Activated CD4-positive, CD25-positive, alpha-beta regulatory T cell (primary cell): ENCODE data around the gene UNC119.

Source experiments
- DNase-seq, 4 experiments: peaks; one replicate each; lab custom pipeline; 2025; lab: John Stamatoyannopoulos, UW

UNC119 gene

GRCh38 chr17:28544402-28545140 lies 7.9 kb downstream of the UNC119 start:
- no peak for DNase-seq

- no peak for DNase-seq
Measured at GRCh38 chr17:28541439-28541838, 11.0 kb downstream of the UNC119 start.

- no peak for DNase-seq
Measured at GRCh38 chr17:28540231-28540630, 12.2 kb downstream of the UNC119 start.

GRCh38 chr17:28538296-28538895 lies 14.0 kb downstream of the UNC119 start:
- DNase-seq = no peak

GRCh38 chr17:28537219-28537610 lies 15.2 kb downstream of the UNC119 start:
- DNase-seq = no peak

- no peak for DNase-seq
Measured at GRCh38 chr17:28536532-28537218, 15.7 kb downstream of the UNC119 start.

GRCh38 chr17:28534740-28535375 lies 17.6 kb downstream of the UNC119 start:
- no peak for DNase-seq

GRCh38 chr17:28533091-28533807 lies 19.2 kb downstream of the UNC119 start:
- DNase-seq = no peak

- DNase-seq = no peak
Measured at GRCh38 chr17:28532050-28532960, 20.1 kb downstream of the UNC119 start.

GRCh38 chr17:28530926-28531325 lies 21.5 kb downstream of the UNC119 start:
- no peak for DNase-seq

GRCh38 chr17:28530250-28530649 lies 22.2 kb downstream of the UNC119 start:
- DNase-seq = no peak

GRCh38 chr17:28529013-28529400 lies 23.4 kb downstream of the UNC119 start:
- no peak for DNase-seq

GRCh38 chr17:28528327-28529012 lies 24.0 kb downstream of the UNC119 start:
- no peak for DNase-seq

GRCh38 chr17:28527859-28528258 lies 24.6 kb downstream of the UNC119 start:
- no peak for DNase-seq

- no peak for DNase-seq
Measured at GRCh38 chr17:28527181-28527681, 25.2 kb downstream of the UNC119 start.

- DNase-seq = no peak
Measured at GRCh38 chr17:28526381-28526780, 26.0 kb downstream of the UNC119 start.

GRCh38 chr17:28524476-28525424 lies 27.7 kb downstream of the UNC119 start:
- no peak for DNase-seq

GRCh38 chr17:28523876-28524275 lies 28.5 kb downstream of the UNC119 start:
- DNase-seq = no peak

GRCh38 chr17:28523186-28523585 lies 29.2 kb downstream of the UNC119 start:
- no peak for DNase-seq
